Left lobe of liver (tissue), 2 donors: ENCODE data around the gene GPM6B. TPM values are rescaled to one million over a fixed set of nuclear protein-coding genes. Genes with fewer than 3 reads are reported as not detected.

Experiments used
- ATAC-seq: fragments of 200-7000 bp; cut with Tn5 transposase; one replicate; pipeline ENCODE4 v1.9.1; 2020; ENCODE audit warnings: mild to moderate bottlenecking, moderate library complexity
- DNase-seq: peaks from one replicate; pipeline ENCODE4 v3.0.0-alpha.2; 2020; ENCODE audit warnings: low spot score
- total RNA-seq: library from RNA; stranded (reverse); gene quantifications from one replicate; pipeline ENCODE4 v1.2.1, GENCODE V29; 2021
- donor health status: DM: no; HTN: no; CAD: no; lungs with moderate emphysema.
- donor health status: DM: no; HTN: yes; CAD: no.

The GPM6B gene
- total RNA-seq = 0.48 TPM

- DNase-seq = no peak
- no peak for ATAC-seq
These were observed at the start of gene GPM6B for GRCh38 chrX:13816643-13817627. TSS of gene GPM6B (minus strand) at chrX:13817093. CDS start at chrX:13816904, 189 bp downstream.

- ATAC-seq = no peak
These were observed 47.4 kb upstream of the GPM6B start for GRCh38 chrX:13864264-13864663.

GRCh38 chrX:13863324-13863723 is 46.4 kb upstream of the GPM6B start:
- no peak for DNase-seq

More at GRCh38 chrX:13864264-13864663, 47.4 kb upstream of the GPM6B start:
- no peak for DNase-seq

GRCh38 chrX:13859724-13860123 is 42.8 kb upstream of the GPM6B start:
- no peak for ATAC-seq
- DNase-seq = no peak

More at GRCh38 chrX:13863324-13863723, 46.4 kb upstream of the GPM6B start:
- ATAC-seq = no peak

GRCh38 chrX:13857804-13858203 is 40.9 kb upstream of the GPM6B start:
- ATAC-seq = no peak
- no peak for DNase-seq

- ATAC-seq (no peak), DNase-seq (no peak)
These were observed 39.0 kb upstream of the GPM6B start for GRCh38 chrX:13855689-13856450.

- no peak for ATAC-seq
- no peak for DNase-seq
These were observed 37.1 kb upstream of the GPM6B start for GRCh38 chrX:13854003-13854402.

GRCh38 chrX:13852001-13852695 is 35.3 kb upstream of the GPM6B start:
- ATAC-seq (no peak), DNase-seq (no peak)

- ATAC-seq (no peak), DNase-seq (no peak)
These were observed 29.0 kb upstream of the GPM6B start for GRCh38 chrX:13845721-13846378.

GRCh38 chrX:13843150-13843721 is 26.3 kb upstream of the GPM6B start:
- no peak for ATAC-seq
- DNase-seq = no peak

- ATAC-seq (no peak), DNase-seq (no peak)
These were observed 23.2 kb upstream of the GPM6B start for GRCh38 chrX:13840121-13840520.

GRCh38 chrX:13837290-13837745 is 20.4 kb upstream of the GPM6B start:
- ATAC-seq (no peak), DNase-seq (no peak)

- DNase-seq (no peak), ATAC-seq (no peak)
These were observed 19.7 kb upstream of the GPM6B start for GRCh38 chrX:13836575-13836974.

GRCh38 chrX:13835825-13836224 is 18.9 kb upstream of the GPM6B start:
- no peak for ATAC-seq

GRCh38 chrX:13834355-13834754 is 17.5 kb upstream of the GPM6B start:
- DNase-seq = no peak
- ATAC-seq = no peak

More at GRCh38 chrX:13835825-13836224, 18.9 kb upstream of the GPM6B start:
- DNase-seq = no peak

- no peak for ATAC-seq
- DNase-seq = no peak
These were observed 13.1 kb upstream of the GPM6B start for GRCh38 chrX:13829983-13830382.

- ATAC-seq (no peak), DNase-seq (no peak)
These were observed 11.5 kb upstream of the GPM6B start for GRCh38 chrX:13828392-13828791.

GRCh38 chrX:13827298-13828090 is 10.6 kb upstream of the GPM6B start:
- ATAC-seq (no peak), DNase-seq (no peak)

GRCh38 chrX:13826770-13827169 is 9.9 kb upstream of the GPM6B start:
- DNase-seq (no peak), ATAC-seq (no peak)
